GM19193 (cell line): Measurements from ENCODE around the gene RSRC1.

Source experiments
- POLR2A ChIP-seq: IDR thresholded peaks from 4 replicates; pipeline ENCODE4 v1.6.1; 2011; ENCODE audit not compliant: insufficient read depth, insufficient read length; ENCODE audit errors: extremely low read depth

RSRC1 gene, protein sequence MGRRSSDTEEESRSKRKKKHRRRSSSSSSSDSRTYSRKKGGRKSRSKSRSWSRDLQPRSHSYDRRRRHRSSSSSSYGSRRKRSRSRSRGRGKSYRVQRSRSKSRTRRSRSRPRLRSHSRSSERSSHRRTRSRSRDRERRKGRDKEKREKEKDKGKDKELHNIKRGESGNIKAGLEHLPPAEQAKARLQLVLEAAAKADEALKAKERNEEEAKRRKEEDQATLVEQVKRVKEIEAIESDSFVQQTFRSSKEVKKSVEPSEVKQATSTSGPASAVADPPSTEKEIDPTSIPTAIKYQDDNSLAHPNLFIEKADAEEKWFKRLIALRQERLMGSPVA

GRCh38 chr3:158109804-158110657, at the start of gene RSRC1:
TSS of gene RSRC1 (plus strand) at chr3:158110089. CDS start at chr3:158122105, 12,016 bp downstream.
- peak; percentile 87 for TF ChIP-seq POLR2A

- no peak for TF ChIP-seq POLR2A
These were observed 37.1 kb upstream of the RSRC1 start for GRCh38 chr3:158072790-158073189.

- TF ChIP-seq POLR2A: no peak
These were observed 35.3 kb upstream of the RSRC1 start for GRCh38 chr3:158074591-158074990.

- no peak for TF ChIP-seq POLR2A
These were observed 30.3 kb upstream of the RSRC1 start for GRCh38 chr3:158079599-158079998.

- TF ChIP-seq POLR2A: no peak
These were observed 25.2 kb upstream of the RSRC1 start for GRCh38 chr3:158084651-158085050.

DNA sequence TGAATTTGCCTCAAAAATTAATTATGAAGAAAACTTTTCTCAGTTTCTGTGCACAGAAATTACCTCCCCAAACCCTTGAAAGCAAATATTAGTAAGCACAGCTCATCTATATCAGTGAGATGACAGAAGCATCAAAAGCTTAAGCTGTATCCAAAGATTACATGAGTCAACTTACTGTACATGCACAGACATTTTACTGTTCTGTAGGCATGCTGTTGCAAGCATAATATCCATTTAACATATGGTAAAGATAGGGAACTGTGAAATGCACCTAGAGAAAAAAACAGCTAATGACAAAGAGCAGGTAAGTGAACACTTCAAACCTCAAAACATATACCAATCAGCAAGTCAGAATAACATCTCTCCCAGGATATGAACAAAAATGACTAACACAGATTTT, 24.5 kb upstream of the RSRC1 start:
- no peak for TF ChIP-seq POLR2A

GRCh38 chr3:158085931-158086330, 24.0 kb upstream of the RSRC1 start:
- TF ChIP-seq POLR2A: no peak

- no peak for TF ChIP-seq POLR2A
These were observed 23.5 kb upstream of the RSRC1 start for GRCh38 chr3:158086361-158086760.

GRCh38 chr3:158086776-158087175, 23.1 kb upstream of the RSRC1 start:
- TF ChIP-seq POLR2A: no peak

DNA sequence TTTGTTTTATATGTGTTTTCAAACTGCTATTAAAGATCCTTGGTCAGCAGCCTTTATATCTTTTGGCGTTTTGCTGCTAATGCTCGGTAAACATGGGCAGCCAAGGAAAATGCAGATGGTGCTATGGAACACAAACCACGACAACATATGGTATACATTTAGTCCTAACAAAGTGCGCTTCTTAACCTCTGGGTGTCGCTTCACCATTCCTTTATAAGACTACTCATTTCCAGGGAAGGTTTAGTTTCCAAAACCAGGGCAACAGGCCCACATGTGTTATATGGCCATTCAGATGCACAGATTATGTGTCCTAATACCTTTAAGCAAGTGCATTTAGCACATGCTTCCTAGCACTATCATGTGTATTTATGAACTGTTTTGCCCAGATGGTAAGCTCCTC, 18.4 kb upstream of the RSRC1 start:
- TF ChIP-seq POLR2A: no peak

DNA sequence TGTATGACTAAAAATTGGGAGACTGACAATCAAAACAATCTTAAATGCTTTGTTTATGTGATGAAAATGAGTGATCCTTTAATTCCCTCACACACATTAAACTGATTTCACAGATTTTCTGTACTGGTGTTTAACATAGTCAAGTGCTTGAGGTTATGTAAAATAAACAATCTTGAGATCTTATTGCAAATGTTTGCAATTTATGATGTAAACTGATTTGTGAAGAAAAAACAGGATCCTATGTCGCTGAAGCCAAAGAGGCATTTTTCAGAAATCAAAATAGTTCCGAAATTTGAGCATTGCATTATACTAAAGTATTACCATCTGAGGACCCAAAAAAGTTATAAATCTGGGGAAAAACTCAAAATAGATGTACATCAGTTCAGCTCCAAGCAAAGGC, 16.4 kb upstream of the RSRC1 start:
- TF ChIP-seq POLR2A: no peak

DNA sequence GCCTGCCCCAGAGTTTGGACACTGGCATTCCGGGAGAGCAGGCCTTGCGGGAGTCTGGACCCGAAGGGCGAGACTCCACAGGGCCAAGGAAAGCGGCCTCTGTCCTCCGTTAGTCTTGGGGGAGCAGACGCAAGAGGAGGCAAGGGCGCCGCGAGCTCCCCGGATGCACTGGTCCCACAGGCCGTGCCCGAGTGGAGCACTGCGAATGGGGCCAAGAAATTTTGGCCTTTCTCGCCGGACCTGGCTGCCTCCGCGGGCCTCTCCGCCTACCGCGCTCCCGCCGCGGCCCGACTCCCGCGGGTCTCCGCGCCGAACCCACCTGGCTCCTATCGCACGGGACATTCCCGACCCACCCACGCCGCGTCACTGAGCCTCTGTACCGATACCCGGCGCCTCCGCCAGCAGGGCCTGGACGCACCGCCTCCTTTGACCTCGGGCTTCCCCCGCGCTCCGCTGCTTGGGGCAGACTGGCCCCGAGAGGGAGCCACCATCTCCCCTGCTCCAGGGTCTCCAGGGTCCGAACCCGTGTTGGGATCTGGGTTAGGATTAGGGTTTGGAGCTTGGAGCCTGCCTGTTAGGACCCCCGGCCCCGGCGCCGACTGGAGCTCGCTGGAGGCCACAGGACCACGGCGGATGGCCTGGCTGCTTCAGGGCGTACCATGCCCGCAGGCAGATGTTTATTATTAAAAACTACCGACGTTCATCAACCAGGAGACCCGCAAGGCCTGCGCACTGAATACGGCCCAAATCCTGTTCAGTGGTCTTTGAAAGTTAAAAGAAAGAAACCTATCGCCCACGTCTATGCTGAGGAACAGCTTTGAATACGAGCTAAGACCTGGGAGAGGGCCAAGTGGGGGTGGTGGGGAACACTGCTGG, 15.4 kb upstream of the RSRC1 start:
- peak; percentile 28 for TF ChIP-seq POLR2A

DNA sequence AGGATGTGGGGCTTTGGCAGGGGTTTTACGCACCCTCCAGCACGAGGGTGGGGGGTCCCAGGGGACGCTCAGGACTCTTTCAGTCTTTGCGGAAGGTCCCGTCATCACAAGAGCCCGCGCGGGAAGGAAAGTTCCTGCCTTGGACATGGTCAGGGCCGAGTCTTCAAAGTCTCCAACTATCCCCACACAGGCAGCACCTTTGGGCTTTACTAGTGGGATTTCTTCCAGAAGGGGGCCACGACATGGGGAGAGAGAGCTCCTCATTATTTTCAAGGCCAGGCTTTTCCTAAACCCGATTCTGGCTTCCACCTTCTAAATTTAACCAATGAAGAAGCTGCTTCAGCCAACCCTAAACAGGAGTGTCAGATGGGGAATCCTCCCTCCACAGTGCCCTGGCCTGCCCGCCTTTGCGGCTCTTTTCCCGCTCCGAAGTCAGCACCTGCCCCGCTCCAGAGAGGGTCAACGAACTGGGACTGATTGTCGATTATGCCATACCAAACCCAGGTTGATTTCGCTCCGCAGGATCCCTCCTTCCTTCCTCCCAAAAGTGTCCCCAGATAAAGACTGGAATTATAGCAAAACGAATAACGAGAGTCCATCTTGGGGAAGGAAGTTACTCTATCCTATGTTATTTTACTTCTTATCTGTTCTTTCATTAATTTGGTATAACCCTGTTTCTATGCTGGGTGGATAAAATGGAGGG, 14.6 kb upstream of the RSRC1 start:
- no peak for TF ChIP-seq POLR2A
